Cardiac muscle cell (in vitro differentiated cells and primary cell): ENCODE data around the gene GMEB2. TPM values are rescaled to one million over a fixed set of nuclear protein-coding genes. Genes with fewer than 3 reads are reported as not detected.
"Not testable (repeated sequence)": the region's sequence is repeated elsewhere in the genome, so short reads cannot be mapped to it uniquely, and the experiment has no call there.

Experiments used
- DNase-seq, 2 donors: peaks; one replicate each; pipeline versions ENCODE4 v3.0.0 to v3.0.0-alpha.2; 2010 to 2017; ENCODE audit warnings: low read depth in 1 of 2, low spot score in 1 of 2
- H3K27ac ChIP-seq: fragments of 200-600 bp; sonication (generic); 2 replicates; pipeline ENCODE4 v1.5.1; 2016
- H3K27me3 ChIP-seq: fragments of 200-600 bp; sonication (generic); 2 replicates; pipeline ENCODE4 v1.6.0; 2016; ENCODE audit warnings: control low read depth
- H3K36me3 ChIP-seq: fragments of 200-600 bp; sonication (generic); 2 replicates; pipeline ENCODE4 v1.5.1; 2016; ENCODE audit warnings: control low read depth
- H3K4me1 ChIP-seq: fragments of 200-600 bp; sonication (generic); 2 replicates; pipeline ENCODE4 v1.8.1; 2017; ENCODE audit warnings: low read depth, mild to moderate bottlenecking, mixed run types
- H3K4me3 ChIP-seq: fragments of 200-600 bp; sonication (generic); 2 replicates; pipeline ENCODE4 v1.5.1; 2016; ENCODE audit warnings: mild to moderate bottlenecking
- H3K9me3 ChIP-seq: fragments of 200-600 bp; sonication (generic); 2 replicates; pipeline ENCODE4 v1.5.1; 2017; ENCODE audit warnings: low read depth, mild to moderate bottlenecking, control low read depth
- polyA plus RNA-seq: library from polyadenylated mRNA; unstranded; fragments of >200 nt; fragmentation: Nextera tagmentation; extraction: Ambion mirVana; gene quantifications from 2 replicates; pipeline ENCODE4 v1.2.1, GENCODE V29; 2016
- total RNA-seq: library from RNA; depleted of rRNA; stranded (reverse); fragments of >200 nt; gene quantifications from 2 replicates; pipeline ENCODE4 v1.2.3, GENCODE V29; 2016
- TF ChIP-seq, protein P1 (sequence below): IDR thresholded peaks from 2 replicates; pipeline ENCODE4 v1.5.1; 2012; ENCODE audit warnings: low read depth, mild to moderate bottlenecking, low read length

The GMEB2 gene
- total and polyA plus RNA-seq, 2 experiments from 2014 or later, result 11.4 to 15.4 TPM

GRCh38 chr20:63610581-63611435 lies 16.1 kb downstream of the GMEB2 start:
- TF ChIP-seq, protein P1, sequence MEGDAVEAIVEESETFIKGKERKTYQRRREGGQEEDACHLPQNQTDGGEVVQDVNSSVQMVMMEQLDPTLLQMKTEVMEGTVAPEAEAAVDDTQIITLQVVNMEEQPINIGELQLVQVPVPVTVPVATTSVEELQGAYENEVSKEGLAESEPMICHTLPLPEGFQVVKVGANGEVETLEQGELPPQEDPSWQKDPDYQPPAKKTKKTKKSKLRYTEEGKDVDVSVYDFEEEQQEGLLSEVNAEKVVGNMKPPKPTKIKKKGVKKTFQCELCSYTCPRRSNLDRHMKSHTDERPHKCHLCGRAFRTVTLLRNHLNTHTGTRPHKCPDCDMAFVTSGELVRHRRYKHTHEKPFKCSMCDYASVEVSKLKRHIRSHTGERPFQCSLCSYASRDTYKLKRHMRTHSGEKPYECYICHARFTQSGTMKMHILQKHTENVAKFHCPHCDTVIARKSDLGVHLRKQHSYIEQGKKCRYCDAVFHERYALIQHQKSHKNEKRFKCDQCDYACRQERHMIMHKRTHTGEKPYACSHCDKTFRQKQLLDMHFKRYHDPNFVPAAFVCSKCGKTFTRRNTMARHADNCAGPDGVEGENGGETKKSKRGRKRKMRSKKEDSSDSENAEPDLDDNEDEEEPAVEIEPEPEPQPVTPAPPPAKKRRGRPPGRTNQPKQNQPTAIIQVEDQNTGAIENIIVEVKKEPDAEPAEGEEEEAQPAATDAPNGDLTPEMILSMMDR, result no peak
- H3K27ac ChIP-seq, result no peak overlapping the region
- no peaks in the 10 kb centered on the region for H3K27me3 ChIP-seq
- no peaks in the 10 kb centered on the region for H3K36me3 ChIP-seq
- no peak for DNase-seq
- H3K9me3 ChIP-seq, result no peaks in the 10 kb centered on the region
- H3K4me1 ChIP-seq, result no peaks in the 10 kb centered on the region
- H3K4me3 ChIP-seq, result no peak overlapping the region

- Histone ChIP-seq H3K4me3 (no peak overlapping the region), H3K4me1 (no peaks in the 10 kb centered on the region), H3K27ac (no peak overlapping the region), H3K36me3 (no peaks in the 10 kb centered on the region), H3K9me3 (no peaks in the 10 kb centered on the region), H3K27me3 (no peaks in the 10 kb centered on the region)
- TF ChIP-seq, protein P1, result no peak
- DNase-seq, result no peak
These were observed 20.2 kb downstream of the GMEB2 start for GRCh38 chr20:63606686-63607085.

DNA sequence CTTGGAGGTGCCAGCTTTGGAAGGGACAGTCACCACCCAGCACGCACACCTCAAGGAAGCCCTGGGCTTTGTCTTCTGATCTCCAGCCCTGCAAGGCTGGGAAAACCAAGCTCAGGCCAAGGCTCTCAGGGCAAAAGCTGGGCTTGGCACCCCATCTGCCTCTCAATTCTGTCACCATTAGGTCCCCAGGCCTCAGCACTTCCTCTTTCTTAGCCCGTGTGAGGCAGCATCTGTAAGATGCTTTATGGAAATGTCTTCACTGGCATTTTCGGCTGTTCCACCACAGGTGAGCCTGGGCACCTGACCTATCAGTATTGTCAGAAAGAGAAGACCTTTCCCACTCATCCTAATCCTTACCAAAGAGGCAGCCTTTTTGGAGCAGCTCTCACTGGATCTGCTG lies 24.6 kb downstream of the GMEB2 start:
- no peak for DNase-seq
- H3K27ac ChIP-seq, result no peak overlapping the region
- no peak overlapping the region for H3K4me3 ChIP-seq
- TF ChIP-seq, protein P1, result no peak
- H3K27me3 ChIP-seq, result no peaks in the 10 kb centered on the region
- no peaks in the 10 kb centered on the region for H3K4me1 ChIP-seq
- H3K36me3 ChIP-seq, result peaks cover 5% of the 10 kb centered on the region
- no peaks in the 10 kb centered on the region for H3K9me3 ChIP-seq

GRCh38 chr20:63601679-63602078 lies 25.2 kb downstream of the GMEB2 start:
- not testable (repeated sequence) for H3K9me3 ChIP-seq, H3K4me3 ChIP-seq, H3K27ac ChIP-seq, H3K36me3 ChIP-seq, DNase-seq, H3K27me3 ChIP-seq, H3K4me1 ChIP-seq

GRCh38 chr20:63599396-63600050 lies 27.4 kb downstream of the GMEB2 start:
- no peak for DNase-seq
- Histone ChIP-seq H3K4me3 (no peak overlapping the region), H3K27me3 (no peaks in the 10 kb centered on the region), H3K9me3 (no peaks in the 10 kb centered on the region), H3K4me1 (no peaks in the 10 kb centered on the region), H3K27ac (no peak overlapping the region), H3K36me3 (peaks cover 8% of the 10 kb centered on the region)
- TF ChIP-seq, protein P1, result no peak
